ENCODE results near the gene EPB41. TPM values are rescaled to one million over a fixed set of nuclear protein-coding genes. Genes with fewer than 3 reads are reported as not detected.

The EPB41 gene
- total and polyA plus RNA-seq, 9 of the 15 experiments (the other 6 are each of a cell fraction or from before 2014, with no cell fraction given) = 3.7 to 213 (median 141) TPM

- TF ChIP-seq ZKSCAN8 (CRISPR knock-in tag; IDR thresholded peaks at IDR 0.05) (peak; percentile 39; the same call in 1 of the 2 replicates), RBFOX2 (IDR thresholded peaks at IDR 0.05; ENCODE audit: low read depth, low read length) (peak; percentile 94), DMBX1 (CRISPR knock-in tag; IDR thresholded peaks at IDR 0.05; ENCODE audit: borderline replicate concordance) (peak; percentile 79), ZNF584 (CRISPR knock-in tag; IDR thresholded peaks at IDR 0.05; ENCODE audit: low read depth) (peak; percentile 82; the same call in 1 of the 2 replicates), ZNF395 (CRISPR knock-in tag; IDR thresholded peaks at IDR 0.05) (peak; percentile 96), ZNF778 (CRISPR knock-in tag; IDR thresholded peaks at IDR 0.05) (no peak), ZNF217 (CRISPR knock-in tag; IDR thresholded peaks at IDR 0.05) (no peak), MTA2 (IDR thresholded peaks at IDR 0.05; ENCODE audit: low read depth) (0 out of 2 replicates have a peak, but pooled peaks have one; percentile 20), MYNN (IDR thresholded peaks at IDR 0.05) (no peak), MYNN (CRISPR knock-in tag; IDR thresholded peaks at IDR 0.05) (no peak), MNT (conservative IDR thresholded peaks at IDR 0.05) (peak; percentile 94), L3MBTL2 (IDR thresholded peaks at IDR 0.05) (peak; percentile 97), DNMT1 (IDR thresholded peaks at IDR 0.05) (0 out of 2 replicates have a peak, but pooled peaks have one; percentile 7), PCBP2 (IDR thresholded peaks at IDR 0.05; ENCODE audit: low read depth, low read length, poor library complexity, severe bottlenecking) (no peak), ZBTB33 (CRISPR knock-in tag; IDR thresholded peaks at IDR 0.05) (peak; percentile 8), ETV6 (IDR thresholded peaks at IDR 0.05; ENCODE audit: borderline replicate concordance in 1 of 2, low read depth in 2 of 2, low read length in 1 of 2) (0 out of 4 replicates have a peak, but pooled peaks of 1 of the 2 experiments have one; percentile 38), ETV6 (CRISPR knock-in tag; IDR thresholded peaks at IDR 0.05; ENCODE audit: borderline replicate concordance) (no peak), NKRF (IDR thresholded peaks at IDR 0.05; ENCODE audit: borderline replicate concordance) (peak; percentile 52; the same call in 1 of the 2 replicates), MEIS2 (IDR thresholded peaks at IDR 0.05; ENCODE audit: partially characterized antibody) (peak; percentile 41), TFAM (CRISPR knock-in tag; conservative IDR thresholded peaks at IDR 0.05) (no peak), TEAD4 (IDR thresholded peaks at IDR 0.05; ENCODE audit: low read length) (no peak), TEAD4 (CRISPR knock-in tag; IDR thresholded peaks at IDR 0.05; ENCODE audit: borderline replicate concordance) (no peak)
Observed at GRCh38 chr1:28886731-28887418, 27.5 kb upstream of the EPB41 start (continued).
